Epithelial cell of proximal tubule (primary cell): ENCODE data around the gene SCGB1C2. TPM values are rescaled to one million over a fixed set of nuclear protein-coding genes. Genes with fewer than 3 reads are reported as not detected.

Experiments
- DNase-seq: peaks from one replicate; pipeline ENCODE4 v3.0.0-alpha.2; 2011; ENCODE audit warnings: low read depth
- H3K4me3 ChIP-seq: 2 replicates; pipeline ENCODE4 v1.5.1; 2011; ENCODE audit warnings: low read depth, mild to moderate bottlenecking, low read length
- CTCF ChIP-seq: conservative IDR thresholded peaks from 2 replicates; pipeline ENCODE4 v1.5.1; 2012; ENCODE audit warnings: low read depth, mild to moderate bottlenecking, low read length
- total RNA-seq: library from RNA; depleted of rRNA; stranded (reverse); fragments of >200 nt; gene quantifications from 2 replicates; pipeline ENCODE4 v1.2.3, GENCODE V29; 2015

SCGB1C2 gene
- total RNA-seq, 1 donor from 2014 or later, result not detected

- no peak overlapping the region for H3K4me3 ChIP-seq
- no peak for DNase-seq
- TF ChIP-seq CTCF, result no peak
Measured at GRCh38 chr17:170130-170670, 32.8 kb downstream of the SCGB1C2 start.

- no peak overlapping the region for H3K4me3 ChIP-seq
- TF ChIP-seq CTCF, result no peak
- DNase-seq, result no peak
Measured at GRCh38 chr17:171871-172270, 34.5 kb downstream of the SCGB1C2 start.

GRCh38 chr17:172401-172800 is 35.0 kb downstream of the SCGB1C2 start:
- no peak overlapping the region for H3K4me3 ChIP-seq
- DNase-seq, result no peak
- TF ChIP-seq CTCF, result no peak

- no peak for TF ChIP-seq CTCF
- no peak overlapping the region for H3K4me3 ChIP-seq
- DNase-seq, result no peak
Measured at GRCh38 chr17:173166-173911, 36.0 kb downstream of the SCGB1C2 start.

- H3K4me3 ChIP-seq, result no peak overlapping the region
- DNase-seq, result no peak
- TF ChIP-seq CTCF, result no peak
Measured at GRCh38 chr17:177155-177554, 39.8 kb downstream of the SCGB1C2 start.

GRCh38 chr17:177762-178161 is 40.4 kb downstream of the SCGB1C2 start:
- H3K4me3 ChIP-seq, result no peak overlapping the region
- no peak for TF ChIP-seq CTCF

More at GRCh38 chr17:177762-178161, 40.4 kb downstream of the SCGB1C2 start:
- DNase-seq, result no peak
